Head of caudate nucleus (tissue), 42 donors: ENCODE data around the gene RASAL2.
A peak's percentile ranks its signal among the peaks of the same experiment; 100 is the strongest.
"Not testable (repeated sequence)": the region's sequence is repeated elsewhere in the genome, so short reads cannot be mapped to it uniquely, and the experiment has no call there.

Experiments
- DNase-seq, 42 donors: peaks; one replicate each; pipeline versions ENCODE4 v3.0.0 to v3.0.0-alpha.2; 2020 to 2021; ENCODE audit warnings: mixed read lengths in 7 of 42
- intact Hi-C: fragments of 100-400 bp; cut with DNase I; formaldehyde crosslinking; loops from one replicate; pipeline ENCODE4 v1.15.0; 2022

RASAL2 gene

GRCh38 chr1:178352790-178353416 lies 259.0 kb downstream of the RASAL2 start:
- DNase-seq = no peak
- intact Hi-C loops = no loop called here

DNA sequence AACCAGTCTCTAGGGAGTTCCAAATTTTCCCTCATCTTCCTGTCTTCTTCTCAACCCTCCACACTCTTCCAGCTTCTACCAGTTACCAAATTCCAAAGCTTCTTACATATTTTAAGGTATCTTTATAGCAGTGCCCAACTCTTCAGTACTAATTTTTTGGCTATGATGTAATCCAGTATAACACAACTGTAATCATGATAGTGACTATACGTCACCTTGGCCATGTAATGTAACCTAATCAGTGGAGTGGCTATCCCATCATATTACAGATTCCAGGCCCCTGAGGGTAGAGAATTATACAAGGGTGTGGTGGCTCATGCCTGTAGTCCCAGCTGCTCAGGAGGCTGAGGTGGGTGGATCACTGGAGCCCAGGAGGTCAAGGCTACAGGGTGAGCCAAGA lies 259.6 kb downstream of the RASAL2 start:
- no peak for DNase-seq
- intact Hi-C loops = no loop called here

DNA sequence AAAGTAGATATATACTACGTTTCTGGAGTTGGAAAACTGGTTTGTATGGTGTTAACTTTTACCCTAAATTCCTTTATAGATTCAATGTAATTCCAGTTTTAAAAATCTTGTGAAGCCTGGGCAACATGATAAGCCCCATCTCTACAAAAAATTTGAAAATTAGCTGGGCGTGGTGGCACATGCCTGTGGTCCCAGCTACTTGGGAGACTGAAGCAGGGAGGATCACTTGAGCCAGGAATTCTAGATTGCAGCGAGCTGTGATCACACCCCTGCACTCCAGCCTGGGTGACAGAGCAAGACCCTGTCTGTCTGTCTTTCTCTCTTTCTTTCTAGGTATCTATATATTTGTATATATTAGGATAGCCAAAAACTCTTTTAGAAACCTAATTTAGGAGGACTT lies 260.9 kb downstream of the RASAL2 start:
- no peak for DNase-seq
- intact Hi-C loops = no loop called here

DNA sequence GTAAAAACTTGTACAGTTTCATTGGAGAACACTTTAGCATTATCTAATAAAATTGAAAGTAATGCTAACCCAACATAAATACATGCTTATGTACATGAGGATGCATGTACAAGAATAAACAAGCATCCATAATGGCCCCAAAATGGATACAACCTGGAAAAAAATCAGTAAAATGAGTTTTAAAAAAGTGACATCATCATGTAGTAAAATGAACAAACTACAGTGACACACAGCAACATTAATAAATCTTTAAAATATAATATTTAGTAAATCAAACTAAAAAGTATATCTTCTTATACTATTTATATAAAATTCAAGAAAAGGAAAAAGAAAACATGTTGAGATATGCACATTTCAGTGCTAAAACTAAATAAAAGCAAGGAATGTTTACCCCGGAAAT lies 262.4 kb downstream of the RASAL2 start:
- intact Hi-C loops = no loop called here
- no peak for DNase-seq

- DNase-seq = no peak
- intact Hi-C loops = no loop called here
Measured at GRCh38 chr1:178358456-178358855, 264.6 kb downstream of the RASAL2 start.

- DNase-seq = no peak
- intact Hi-C loops = no loop called here
Measured at GRCh38 chr1:178360421-178360820, 266.5 kb downstream of the RASAL2 start.

DNA sequence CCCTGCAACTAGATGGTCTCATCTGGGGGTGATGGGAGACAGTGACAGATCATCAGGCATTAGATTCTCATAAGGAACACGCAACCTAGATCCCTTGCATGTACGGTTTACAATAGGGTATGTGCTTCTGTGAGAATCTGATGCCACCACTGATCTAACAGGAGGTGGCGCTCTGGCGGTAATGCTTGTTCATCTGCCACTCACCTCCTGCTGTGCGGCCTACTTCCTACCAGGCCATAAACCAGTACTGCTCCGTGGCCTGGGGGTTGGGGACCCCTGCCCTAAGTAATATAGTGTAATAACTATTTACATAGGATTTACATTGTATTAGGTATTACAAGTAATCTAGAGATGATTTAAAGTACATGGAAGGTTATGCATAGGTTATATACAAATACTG lies 267.9 kb downstream of the RASAL2 start:
- intact Hi-C loops = no loop called here
- no peak for DNase-seq

DNA sequence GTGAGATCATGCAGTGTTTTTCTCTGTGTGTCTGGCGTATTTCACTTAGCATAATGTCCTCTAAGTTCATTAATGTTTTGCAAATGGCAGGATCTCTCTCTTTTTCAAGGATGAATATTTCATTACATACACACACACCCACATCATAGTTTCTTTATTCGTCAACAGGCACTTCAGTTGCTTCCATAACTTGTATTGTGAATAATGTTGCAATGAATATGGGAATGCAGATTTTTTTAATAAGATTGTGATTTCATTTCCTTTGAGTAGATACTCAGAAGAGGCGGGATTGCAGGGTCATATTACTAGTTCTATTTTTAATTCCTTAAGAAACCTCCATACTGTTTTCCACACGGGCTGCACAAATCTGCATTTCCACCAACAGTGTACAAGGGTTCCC lies 268.8 kb downstream of the RASAL2 start:
- no peak for DNase-seq
- intact Hi-C loops = no loop called here

DNA sequence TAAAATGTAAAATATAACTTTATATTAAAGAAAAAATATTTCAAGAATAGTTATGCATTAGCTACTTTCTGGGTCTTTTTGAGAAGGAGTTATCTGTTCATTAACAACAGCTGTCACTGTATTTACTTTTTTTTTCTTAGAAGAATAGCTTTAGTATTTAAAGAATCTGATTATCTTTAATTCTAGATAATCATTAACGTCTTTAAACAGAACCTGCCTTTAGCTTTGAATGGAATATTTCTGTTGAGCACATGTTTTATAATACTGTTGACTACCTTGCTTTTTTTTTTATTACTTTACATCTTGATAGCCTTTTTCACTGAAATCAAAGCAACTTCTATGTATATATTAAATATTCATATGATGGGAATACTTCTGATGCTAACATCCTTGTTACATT lies 270.9 kb downstream of the RASAL2 start:
- intact Hi-C loops = no loop called here
- no peak for DNase-seq

DNA sequence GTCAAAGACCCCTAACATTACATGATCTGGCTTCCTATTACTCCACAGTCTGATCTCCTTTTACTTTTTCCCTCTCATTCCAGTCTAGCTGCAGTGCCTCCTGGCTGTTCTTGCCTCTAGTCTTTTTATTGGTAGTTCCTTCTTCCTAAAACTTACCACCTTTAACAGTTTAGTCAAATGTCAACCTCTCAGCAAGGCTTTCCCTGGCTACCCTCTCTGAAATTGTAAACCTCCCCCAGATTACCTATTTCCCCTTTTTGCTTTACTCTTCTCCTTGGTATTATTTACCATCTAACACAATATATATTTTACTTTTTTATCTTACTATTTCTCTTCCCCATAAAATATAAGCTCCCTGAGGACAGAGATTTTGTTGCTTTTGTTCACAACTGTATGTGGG lies 273.2 kb downstream of the RASAL2 start:
- DNase-seq = no peak
- intact Hi-C loops = no loop called here

DNA sequence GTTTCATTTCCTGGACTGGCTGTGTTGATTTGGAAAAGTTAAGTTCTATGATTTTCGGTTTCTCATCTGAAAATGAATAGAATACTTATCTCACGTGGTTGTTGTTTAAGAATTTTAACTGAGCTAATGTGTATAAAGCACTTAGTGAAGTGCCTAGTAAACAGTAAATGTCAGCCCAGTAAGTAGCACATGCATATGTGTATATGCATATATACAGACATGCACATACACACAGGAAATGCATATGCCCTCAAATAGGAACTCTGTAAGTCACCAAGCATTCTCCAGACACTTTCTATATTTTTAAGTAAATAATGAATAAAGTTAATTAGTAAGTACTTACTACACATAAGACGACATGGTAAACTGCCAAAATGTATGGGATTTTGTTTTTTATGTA lies 274.3 kb downstream of the RASAL2 start:
- intact Hi-C loops = no loop called here
- no peak for DNase-seq

DNA sequence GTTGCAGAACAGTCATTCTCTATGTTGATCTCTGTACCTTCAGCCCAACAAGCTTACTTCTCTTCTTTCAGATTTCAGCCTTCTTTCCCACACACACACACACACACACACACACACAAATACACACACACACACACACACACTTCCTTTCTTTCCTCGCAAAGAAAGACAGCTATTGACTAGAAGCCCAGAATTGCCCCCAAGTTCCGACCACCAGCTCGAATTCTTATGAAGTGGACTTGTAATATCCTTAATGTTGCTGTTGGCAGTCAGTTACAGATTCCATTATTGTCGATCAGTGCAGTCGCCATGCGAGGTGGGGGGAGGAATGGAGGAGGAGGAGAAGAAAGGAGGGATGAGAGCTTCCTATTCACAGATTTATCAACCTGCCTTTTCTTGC lies 277.3 kb downstream of the RASAL2 start:
- DNase-seq = peak in 26 of 42 donors; percentile 5 to 58 (median 26)
- intact Hi-C loops = no loop called here

DNA sequence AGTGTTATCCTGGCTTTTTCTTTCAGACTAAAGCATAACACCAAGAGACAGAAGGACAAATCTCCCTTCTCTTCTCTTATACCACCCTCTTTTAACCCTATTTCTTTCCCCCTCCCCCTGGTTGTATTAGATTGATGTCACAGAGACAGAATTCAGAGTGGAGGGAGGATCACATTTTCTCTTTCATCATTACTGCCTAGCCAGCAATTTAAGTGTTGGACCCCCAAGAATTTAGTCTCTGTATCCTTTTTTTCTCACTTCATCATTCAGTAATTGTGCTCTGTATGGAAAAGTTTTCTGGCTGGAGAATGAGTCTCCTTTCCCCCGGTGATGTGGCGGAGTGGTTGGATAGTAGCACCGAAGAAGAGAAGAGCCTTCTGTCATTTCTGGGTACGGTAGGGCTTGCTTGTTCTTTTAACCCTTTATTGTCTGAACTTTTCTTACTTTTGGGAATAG lies 278.1 kb downstream of the RASAL2 start:
- intact Hi-C loops = no loop called here
- DNase-seq = peak in 5 of 42 donors; percentile 5 to 39 (median 14)

GRCh38 chr1:178374016-178374415 lies 280.1 kb downstream of the RASAL2 start:
- intact Hi-C loops = no loop called here
- DNase-seq = no peak

DNA sequence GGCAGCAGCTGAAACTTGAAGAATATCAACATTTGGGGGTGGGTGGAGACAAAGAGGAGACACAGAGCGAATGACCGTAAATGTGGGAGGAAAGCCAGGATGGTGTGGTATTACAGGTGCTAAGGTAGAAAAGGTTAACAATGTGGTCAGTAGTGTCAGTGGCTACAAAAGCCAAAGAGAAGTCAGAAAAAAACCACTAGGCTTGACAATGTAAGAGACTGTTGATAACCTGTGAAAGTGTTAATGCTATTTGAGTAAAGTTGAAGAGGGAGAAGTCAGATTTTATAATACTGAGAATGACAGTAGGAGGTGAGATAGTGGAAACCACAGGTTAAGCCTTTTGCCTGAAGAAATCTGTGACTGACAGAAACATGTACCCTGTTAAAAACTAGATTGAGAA lies 282.1 kb downstream of the RASAL2 start:
- DNase-seq = no peak
- intact Hi-C loops = no loop called here

DNA sequence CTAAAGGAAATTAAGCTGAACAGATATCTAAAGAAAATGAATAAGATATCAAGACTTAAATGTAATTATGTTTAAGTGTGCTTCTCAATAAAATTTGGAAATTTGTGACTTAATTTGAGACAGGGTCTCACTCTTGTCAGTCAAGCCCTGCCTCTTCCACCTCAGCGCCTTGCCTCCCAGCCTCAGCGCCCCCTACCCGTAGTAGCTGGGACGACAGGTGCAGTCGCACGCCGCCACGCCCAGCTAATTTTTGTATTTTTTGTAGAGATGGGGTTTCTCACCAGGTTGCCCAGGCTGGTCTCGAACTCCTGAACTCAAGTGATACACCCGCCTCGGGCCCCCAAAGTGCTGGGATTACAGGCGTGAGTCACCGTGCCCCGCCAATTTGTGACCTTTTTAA lies 285.9 kb downstream of the RASAL2 start:
- intact Hi-C loops = no loop called here
- DNase-seq = no peak

DNA sequence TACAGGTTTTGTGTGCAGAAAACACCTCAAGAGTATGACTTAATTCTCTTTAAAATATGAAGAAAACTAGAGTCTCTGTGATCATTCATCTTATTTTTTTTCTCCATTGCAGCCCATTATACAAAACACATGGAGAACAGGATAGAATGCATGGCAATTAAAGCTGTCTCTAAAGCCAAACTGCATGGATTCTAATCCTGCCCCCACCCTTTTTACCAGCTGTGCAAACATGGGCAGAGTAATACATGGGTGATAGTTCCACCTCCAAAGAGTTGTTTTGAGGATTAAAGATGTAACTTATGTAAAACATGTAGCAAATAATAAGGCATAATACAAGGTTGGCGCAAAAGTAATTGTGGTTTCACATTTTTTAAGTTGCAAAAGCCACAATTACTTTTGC lies 288.5 kb downstream of the RASAL2 start:
- DNase-seq = no peak
- intact Hi-C loops = no loop called here

DNA sequence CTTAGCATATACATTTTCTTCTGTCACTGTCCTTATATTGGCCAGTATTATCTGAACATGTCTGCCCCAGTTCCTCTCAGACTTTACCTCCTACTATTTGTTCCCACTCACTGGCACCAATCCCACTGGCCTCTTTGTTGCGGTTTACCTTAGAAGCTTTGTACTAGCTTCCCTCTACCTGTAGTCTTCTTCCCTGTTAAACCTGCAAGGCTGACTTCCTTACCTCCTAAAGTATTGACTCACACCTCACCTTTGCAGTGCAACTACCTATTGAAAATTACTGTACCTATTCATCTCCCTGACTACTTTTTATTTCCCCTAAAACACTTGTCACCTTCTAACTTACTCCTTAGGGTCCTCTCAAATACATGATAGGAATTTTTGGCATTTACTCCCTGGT lies 291.8 kb downstream of the RASAL2 start:
- intact Hi-C loops = no loop called here
- DNase-seq = no peak

DNA sequence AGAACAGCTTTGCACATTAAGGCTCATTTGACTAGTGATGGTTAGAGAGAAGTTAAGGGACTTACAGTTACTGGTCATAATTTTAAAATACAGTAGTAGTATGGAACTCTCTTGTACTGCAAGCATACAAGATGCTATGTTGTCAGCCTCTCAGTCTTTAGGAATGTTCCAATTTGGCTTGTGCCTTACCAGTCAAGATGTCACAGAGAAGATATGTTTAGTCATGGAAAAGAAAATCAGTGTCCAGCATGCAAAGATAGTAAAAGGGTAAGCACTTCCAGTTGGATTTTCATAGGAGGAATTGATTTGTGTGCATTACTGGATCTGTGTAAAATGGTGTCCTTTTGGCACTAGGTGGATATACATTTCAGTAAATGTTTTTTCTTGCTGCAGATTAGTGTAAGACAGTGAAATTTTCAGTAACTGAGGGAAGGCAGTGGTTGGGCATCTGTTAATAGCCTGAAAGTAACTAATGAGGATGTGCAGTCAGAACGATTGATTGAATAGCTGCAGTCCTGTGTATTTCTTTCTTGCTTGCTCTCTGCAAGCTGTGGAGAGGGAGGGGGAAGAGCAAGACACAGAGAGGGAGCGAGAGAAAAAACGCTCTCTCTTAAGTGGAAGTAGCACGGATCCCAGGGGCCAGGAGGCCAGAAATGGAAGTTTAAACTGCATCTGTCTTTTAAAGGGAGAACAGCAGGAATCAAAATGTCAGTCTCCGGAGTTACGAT lies 294.7 kb downstream of the RASAL2 start:
- intact Hi-C loops = no loop called here
- peak in 12 of 42 donors; percentile 6 to 55 (median 20) for DNase-seq

GRCh38 chr1:178389441-178389840 lies 295.5 kb downstream of the RASAL2 start:
- intact Hi-C loops = no loop called here
- DNase-seq = no peak

DNA sequence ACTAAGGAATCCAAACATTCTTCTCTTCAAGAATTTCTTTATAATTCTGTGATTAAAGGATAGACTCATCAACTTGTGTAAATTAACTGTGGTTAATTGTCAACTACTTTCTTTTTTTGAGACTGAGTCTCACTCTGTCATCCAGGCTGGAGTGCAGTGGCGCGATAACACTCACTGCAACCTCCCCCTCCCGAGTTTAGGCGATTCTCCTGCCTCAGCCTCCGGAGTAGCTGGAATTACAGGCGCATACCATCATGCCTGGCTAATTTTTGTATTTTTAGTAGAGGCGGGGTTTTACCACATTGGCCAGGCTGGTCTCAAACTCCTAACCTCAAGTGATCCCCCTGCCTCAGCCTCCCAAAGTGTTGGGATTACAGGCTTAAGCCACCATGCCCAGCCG lies 296.4 kb downstream of the RASAL2 start:
- DNase-seq, intact Hi-C loops: not testable (repeated sequence)
